Measurements from ENCODE around the gene ADARB2. TPM values are rescaled to one million over a fixed set of nuclear protein-coding genes. Genes with fewer than 3 reads are reported as not detected.

The ADARB2 gene
- total and polyA plus RNA-seq, 2 experiments from 2014 or later: 2.0 to 5.0 TPM

DNA sequence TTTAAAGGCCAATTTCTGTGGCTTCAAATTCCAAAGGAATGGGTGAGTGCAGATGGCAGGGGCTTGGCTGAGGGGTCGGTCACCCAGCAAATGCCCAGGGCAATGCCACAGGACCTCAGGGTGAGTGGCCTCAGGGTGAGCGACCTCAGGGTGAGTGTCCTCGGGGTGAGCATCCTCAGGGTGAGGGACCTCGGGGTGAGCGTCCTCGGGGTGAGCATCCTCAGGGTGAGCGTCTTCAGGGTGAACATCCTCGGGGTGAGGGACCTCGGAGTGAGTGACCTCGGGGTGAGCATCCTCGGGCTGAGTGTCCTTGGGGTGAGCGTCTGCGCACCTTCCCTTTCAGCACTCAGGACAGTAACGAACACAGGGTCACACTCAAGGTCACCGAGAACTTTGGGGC lies 59.2 kb downstream of the ADARB2 start (continued):
- TF ChIP-seq, protein P1, sequence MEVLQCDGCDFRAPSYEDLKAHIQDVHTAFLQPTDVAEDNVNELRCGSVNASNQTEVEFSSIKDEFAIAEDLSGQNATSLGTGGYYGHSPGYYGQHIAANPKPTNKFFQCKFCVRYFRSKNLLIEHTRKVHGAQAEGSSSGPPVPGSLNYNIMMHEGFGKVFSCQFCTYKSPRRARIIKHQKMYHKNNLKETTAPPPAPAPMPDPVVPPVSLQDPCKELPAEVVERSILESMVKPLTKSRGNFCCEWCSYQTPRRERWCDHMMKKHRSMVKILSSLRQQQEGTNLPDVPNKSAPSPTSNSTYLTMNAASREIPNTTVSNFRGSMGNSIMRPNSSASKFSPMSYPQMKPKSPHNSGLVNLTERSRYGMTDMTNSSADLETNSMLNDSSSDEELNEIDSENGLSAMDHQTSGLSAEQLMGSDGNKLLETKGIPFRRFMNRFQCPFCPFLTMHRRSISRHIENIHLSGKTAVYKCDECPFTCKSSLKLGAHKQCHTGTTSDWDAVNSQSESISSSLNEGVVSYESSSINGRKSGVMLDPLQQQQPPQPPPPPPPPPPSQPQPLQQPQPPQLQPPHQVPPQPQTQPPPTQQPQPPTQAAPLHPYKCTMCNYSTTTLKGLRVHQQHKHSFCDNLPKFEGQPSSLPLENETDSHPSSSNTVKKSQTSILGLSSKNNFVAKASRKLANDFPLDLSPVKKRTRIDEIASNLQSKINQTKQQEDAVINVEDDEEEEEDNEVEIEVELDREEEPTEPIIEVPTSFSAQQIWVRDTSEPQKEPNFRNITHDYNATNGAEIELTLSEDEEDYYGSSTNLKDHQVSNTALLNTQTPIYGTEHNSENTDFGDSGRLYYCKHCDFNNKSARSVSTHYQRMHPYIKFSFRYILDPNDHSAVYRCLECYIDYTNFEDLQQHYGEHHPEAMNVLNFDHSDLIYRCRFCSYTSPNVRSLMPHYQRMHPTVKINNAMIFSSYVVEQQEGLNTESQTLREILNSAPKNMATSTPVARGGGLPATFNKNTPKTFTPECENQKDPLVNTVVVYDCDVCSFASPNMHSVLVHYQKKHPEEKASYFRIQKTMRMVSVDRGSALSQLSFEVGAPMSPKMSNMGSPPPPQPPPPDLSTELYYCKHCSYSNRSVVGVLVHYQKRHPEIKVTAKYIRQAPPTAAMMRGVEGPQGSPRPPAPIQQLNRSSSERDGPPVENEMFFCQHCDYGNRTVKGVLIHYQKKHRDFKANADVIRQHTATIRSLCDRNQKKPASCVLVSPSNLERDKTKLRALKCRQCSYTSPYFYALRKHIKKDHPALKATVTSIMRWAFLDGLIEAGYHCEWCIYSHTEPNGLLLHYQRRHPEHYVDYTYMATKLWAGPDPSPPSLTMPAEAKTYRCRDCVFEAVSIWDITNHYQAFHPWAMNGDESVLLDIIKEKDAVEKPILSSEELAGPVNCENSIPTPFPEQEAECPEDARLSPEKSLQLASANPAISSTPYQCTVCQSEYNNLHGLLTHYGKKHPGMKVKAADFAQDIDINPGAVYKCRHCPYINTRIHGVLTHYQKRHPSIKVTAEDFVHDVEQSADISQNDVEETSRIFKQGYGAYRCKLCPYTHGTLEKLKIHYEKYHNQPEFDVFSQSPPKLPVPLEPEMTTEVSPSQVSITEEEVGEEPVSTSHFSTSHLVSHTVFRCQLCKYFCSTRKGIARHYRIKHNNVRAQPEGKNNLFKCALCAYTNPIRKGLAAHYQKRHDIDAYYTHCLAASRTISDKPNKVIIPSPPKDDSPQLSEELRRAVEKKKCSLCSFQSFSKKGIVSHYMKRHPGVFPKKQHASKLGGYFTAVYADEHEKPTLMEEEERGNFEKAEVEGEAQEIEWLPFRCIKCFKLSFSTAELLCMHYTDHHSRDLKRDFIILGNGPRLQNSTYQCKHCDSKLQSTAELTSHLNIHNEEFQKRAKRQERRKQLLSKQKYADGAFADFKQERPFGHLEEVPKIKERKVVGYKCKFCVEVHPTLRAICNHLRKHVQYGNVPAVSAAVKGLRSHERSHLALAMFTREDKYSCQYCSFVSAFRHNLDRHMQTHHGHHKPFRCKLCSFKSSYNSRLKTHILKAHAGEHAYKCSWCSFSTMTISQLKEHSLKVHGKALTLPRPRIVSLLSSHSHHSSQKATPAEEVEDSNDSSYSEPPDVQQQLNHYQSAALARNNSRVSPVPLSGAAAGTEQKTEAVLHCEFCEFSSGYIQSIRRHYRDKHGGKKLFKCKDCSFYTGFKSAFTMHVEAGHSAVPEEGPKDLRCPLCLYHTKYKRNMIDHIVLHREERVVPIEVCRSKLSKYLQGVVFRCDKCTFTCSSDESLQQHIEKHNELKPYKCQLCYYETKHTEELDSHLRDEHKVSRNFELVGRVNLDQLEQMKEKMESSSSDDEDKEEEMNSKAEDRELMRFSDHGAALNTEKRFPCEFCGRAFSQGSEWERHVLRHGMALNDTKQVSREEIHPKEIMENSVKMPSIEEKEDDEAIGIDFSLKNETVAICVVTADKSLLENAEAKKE (CRISPR knock-in tag; IDR thresholded peaks at IDR 0.05): no peak
- TF ChIP-seq STAT1 (IDR thresholded peaks at IDR 0.05; ENCODE audit: unreplicated experiment): no peak

DNA sequence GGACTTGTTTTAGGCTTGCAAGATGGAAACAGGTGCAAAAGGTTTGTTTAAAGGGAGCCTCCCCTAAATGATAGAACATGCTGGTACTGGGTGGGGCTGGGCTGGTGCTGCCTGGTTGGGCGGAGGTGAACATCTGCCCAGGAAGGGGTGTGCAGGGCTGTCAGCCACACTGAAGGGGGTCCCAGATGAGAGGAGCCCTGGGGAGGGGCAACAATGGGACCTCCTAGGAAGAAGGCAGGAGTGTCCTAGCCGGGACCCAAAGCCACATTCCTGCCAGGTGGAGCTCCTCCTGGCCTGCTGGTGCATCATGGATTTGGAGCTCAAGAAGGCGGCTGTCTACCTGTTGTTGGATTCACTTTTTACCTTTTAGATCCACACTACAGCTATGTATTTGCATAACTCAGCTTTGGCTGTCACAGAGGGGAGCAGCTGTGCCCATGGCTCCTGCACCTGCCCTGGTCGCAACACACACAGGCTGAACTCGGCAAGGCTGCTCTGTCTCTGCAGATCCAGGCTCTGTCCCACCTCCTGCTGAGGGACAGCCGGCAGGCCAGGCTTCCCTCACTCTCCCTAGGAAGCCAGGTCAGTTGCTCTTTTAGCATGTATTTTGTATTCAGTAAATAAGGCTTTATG lies 59.9 kb downstream of the ADARB2 start:
- Mint-ChIP-seq H3K4me3 (no peak overlapping the region), H3K27me3 (ENCODE audit: insufficient read depth, low read depth, poor library complexity) (peaks cover 3% of the 10 kb centered on the region), H3K9me3 (no peaks in the 10 kb centered on the region), H3K27ac (no peak overlapping the region), H3K36me3 (ENCODE audit: low read depth) (no peaks in the 10 kb centered on the region), H3K4me1 (peaks cover 19% of the 10 kb centered on the region)
- Histone ChIP-seq H3K27ac (ENCODE audit: low read depth) (no peak overlapping the region), H3K4me3 (no peak overlapping the region), H3K79me2 (replicated peaks; ENCODE audit: insufficient read depth) (no peaks in the 10 kb centered on the region), H3K27me3 (ENCODE audit: insufficient read depth) (no peaks in the 10 kb centered on the region), H3K36me3 (ENCODE audit: insufficient read depth) (no peaks in the 10 kb centered on the region), H3F3A (replicated peaks; ENCODE audit: low read depth) (no peaks in the 10 kb centered on the region), H4K20me1 (replicated peaks; ENCODE audit: insufficient read depth) (no peaks in the 10 kb centered on the region), H3K9me2 (ENCODE audit: insufficient read depth) (no peaks in the 10 kb centered on the region), H3K4me1 (ENCODE audit: insufficient read depth) (no peaks in the 10 kb centered on the region), H2AFZ (no peak overlapping the region), H3K4me2 (no peak overlapping the region)
- DNase-seq (ENCODE audit: low spot score) (no peak), ATAC-seq (peak; percentile 28; the same call in 1 of the 3 replicates)
- TF ChIP-seq ZNF331 (CRISPR knock-in tag; IDR thresholded peaks at IDR 0.05; ENCODE audit: low read depth): no peak
- TF ChIP-seq, protein P1 (CRISPR knock-in tag; IDR thresholded peaks at IDR 0.05): no peak
- TF ChIP-seq POLR2AphosphoS5 (IDR thresholded peaks at IDR 0.05; ENCODE audit: low read depth): no peak
- TF ChIP-seq, protein P2, sequence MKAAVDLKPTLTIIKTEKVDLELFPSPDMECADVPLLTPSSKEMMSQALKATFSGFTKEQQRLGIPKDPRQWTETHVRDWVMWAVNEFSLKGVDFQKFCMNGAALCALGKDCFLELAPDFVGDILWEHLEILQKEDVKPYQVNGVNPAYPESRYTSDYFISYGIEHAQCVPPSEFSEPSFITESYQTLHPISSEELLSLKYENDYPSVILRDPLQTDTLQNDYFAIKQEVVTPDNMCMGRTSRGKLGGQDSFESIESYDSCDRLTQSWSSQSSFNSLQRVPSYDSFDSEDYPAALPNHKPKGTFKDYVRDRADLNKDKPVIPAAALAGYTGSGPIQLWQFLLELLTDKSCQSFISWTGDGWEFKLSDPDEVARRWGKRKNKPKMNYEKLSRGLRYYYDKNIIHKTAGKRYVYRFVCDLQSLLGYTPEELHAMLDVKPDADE (IDR thresholded peaks at IDR 0.05): no peak
- no peak for TF ChIP-seq NANOG (IDR thresholded peaks at IDR 0.05; ENCODE audit: borderline replicate concordance)
- TF ChIP-seq STAT1 (IDR thresholded peaks at IDR 0.05; ENCODE audit: unreplicated experiment): no peak
